T-helper 2 cell treated with Interferon-gamma antibody and Interleukin-4, amounts not matched to agents 100 ng/mL and 5 ng/mL, for 36 hours (primary cell): ENCODE measurements around the gene ARHGAP9. TPM values are rescaled to one million over a fixed set of nuclear protein-coding genes. Genes with fewer than 3 reads are reported as not detected.
"Not testable (repeated sequence)": the region's sequence is repeated elsewhere in the genome, so short reads cannot be mapped to it uniquely, and the experiment has no call there.

Experiments used
- intact Hi-C: fragments of 100-400 bp; cut with micrococcal nuclease; formaldehyde crosslinking; loops from one replicate; pipeline ENCODE4 v1.15.1; 2023
- total RNA-seq: library from RNA; stranded (reverse); gene quantifications from 2 replicates; pipeline ENCODE4 v1.2.3, GENCODE V29; 2022

Gene ARHGAP9
- total RNA-seq, 1 donor from 2014 or later, result 172 TPM

- intact Hi-C loops, result not testable (repeated sequence)
These were observed 35.3 kb downstream of the ARHGAP9 start for GRCh38 chr12:57444337-57444736.

- intact Hi-C loops, result no loop called here
These were observed 37.7 kb downstream of the ARHGAP9 start for GRCh38 chr12:57441846-57442427.

- intact Hi-C loops, result not testable (repeated sequence)
These were observed 38.3 kb downstream of the ARHGAP9 start for GRCh38 chr12:57441393-57441792.

GRCh38 chr12:57439762-57440266, 39.9 kb downstream of the ARHGAP9 start:
- intact Hi-C loops, result no loop called here

- intact Hi-C loops, result no loop called here
These were observed 41.3 kb downstream of the ARHGAP9 start for GRCh38 chr12:57438400-57438799.

GRCh38 chr12:57435293-57435692, 44.4 kb downstream of the ARHGAP9 start:
- intact Hi-C loops, result no loop called here

- intact Hi-C loops, result no loop called here
These were observed 45.0 kb downstream of the ARHGAP9 start, which contains the start of gene INHBC for GRCh38 chr12:57434517-57435223. Gene INHBC (plus strand): TSS chr12:57434784. CDS start chr12:57434887, 103 bp downstream.

GRCh38 chr12:57433370-57433769, 46.3 kb downstream of the ARHGAP9 start:
- intact Hi-C loops, result no loop called here

GRCh38 chr12:57431654-57432188, 47.9 kb downstream of the ARHGAP9 start:
- intact Hi-C loops, result loop anchor here (1.0 to 2.0 kb wide), 4 partner anchors 28 to 189 kb away; partner anchors contain the start of genes DDIT3 and GLI1

- intact Hi-C loops, result loop anchor here (1.0 to 2.0 kb wide), 4 partner anchors 28 to 188 kb away; partner anchors contain the start of genes DDIT3 and GLI1
These were observed 48.6 kb downstream of the ARHGAP9 start, which contains the start of gene R3HDM2 for GRCh38 chr12:57430931-57431566. Gene R3HDM2 (minus strand): TSS chr12:57431043. CDS start chr12:57310428, 120,615 bp downstream.

- intact Hi-C loops, result loop anchor here (2.0 kb wide), 1 partner anchor 188 kb away; no protein-coding TSS in a partner anchor
These were observed 49.3 kb downstream of the ARHGAP9 start for GRCh38 chr12:57430112-57430930.

- intact Hi-C loops, result loop anchor here (2.0 kb wide), 1 partner anchor 187 kb away; no protein-coding TSS in a partner anchor
These were observed 50.1 kb downstream of the ARHGAP9 start for GRCh38 chr12:57429473-57430111.

- intact Hi-C loops, result no loop called here
These were observed 50.7 kb downstream of the ARHGAP9 start for GRCh38 chr12:57428965-57429364.

GRCh38 chr12:57426948-57427347, 52.7 kb downstream of the ARHGAP9 start:
- intact Hi-C loops, result not testable (repeated sequence)

Other genes with a start within 250 kb of the ARHGAP9 start
- 8.8 and 9.1 TPM in 2 replicates for gene STAC3, start 228.7 kb downstream of the ARHGAP9 start, total RNA-seq
- gene R3HDM2, start 48.8 kb downstream of the ARHGAP9 start, total RNA-seq, result 65.1 and 67.2 TPM in 2 replicates
- gene INHBC, start 45.1 kb downstream of the ARHGAP9 start, total RNA-seq, result not detected in 2 replicates
- gene INHBE, start 24.6 kb downstream of the ARHGAP9 start, total RNA-seq, result not detected in 2 replicates
- 1.8 and 2.2 TPM in 2 replicates for gene GLI1, start 20.1 kb downstream of the ARHGAP9 start, total RNA-seq
- 189 and 195 TPM in 2 replicates for gene MARS1, start 8.2 kb upstream of the ARHGAP9 start, total RNA-seq
- gene DDIT3, start 40.6 kb upstream of the ARHGAP9 start, total RNA-seq, result 9.9 and 10.7 TPM in 2 replicates
- gene MBD6, start 43.0 kb upstream of the ARHGAP9 start, total RNA-seq, result 75.0 and 78.0 TPM in 2 replicates
- gene DCTN2, start 67.3 kb upstream of the ARHGAP9 start, total RNA-seq, result 85.7 and 88.4 TPM in 2 replicates
- gene KIF5A, start 70.2 kb upstream of the ARHGAP9 start, total RNA-seq, result 1.3 and 1.6 TPM in 2 replicates
- gene PIP4K2C, start 111.3 kb upstream of the ARHGAP9 start, total RNA-seq, result 19.7 and 22.8 TPM in 2 replicates
- gene DTX3, start 125.0 kb upstream of the ARHGAP9 start, total RNA-seq, result 18.1 and 19.1 TPM in 2 replicates
- gene ARHGEF25, start 131.6 kb upstream of the ARHGAP9 start, total RNA-seq, result 0.48 and 1.0 TPM in 2 replicates
- gene B4GALNT1, start 153.3 kb upstream of the ARHGAP9 start, total RNA-seq, result 1.5 and 1.9 TPM in 2 replicates
- gene OS9, start 214.3 kb upstream of the ARHGAP9 start, total RNA-seq, result 137 and 138 TPM in 2 replicates